GM23338 (cell line): Measurements from ENCODE around the gene RNU6-8. TPM values are rescaled to one million over a fixed set of nuclear protein-coding genes. Genes with fewer than 3 reads are reported as not detected.

Source experiments
- ATAC-seq: fragments of 200-7000 bp; cut with Tn5 transposase; 3 replicates; pipeline ENCODE4 v1.9.1; 2020
- DNase-seq: peaks from one replicate; pipeline ENCODE4 v3.0.0-alpha.2; 2015; ENCODE audit warnings: low spot score
- H2AFZ ChIP-seq: fragments of 200-600 bp; sonication (generic); 2 replicates; pipeline ENCODE4 v1.8.0; 2016; ENCODE audit warnings: antibody characterized with exemption, mild to moderate bottlenecking, moderate library complexity
- H3F3A ChIP-seq: fragments of 200-600 bp; sonication (generic); replicated peaks from 2 replicates; pipeline ENCODE4 v1.8.0; 2017; ENCODE audit warnings: antibody characterized with exemption, mixed run types, low read depth
- H3K27ac ChIP-seq: fragments of 200-600 bp; sonication (generic); 2 replicates; pipeline ENCODE4 v1.6.1; 2016; ENCODE audit warnings: low read depth
- H3K27me3 ChIP-seq: fragments of 200-600 bp; sonication (generic); 2 replicates; pipeline ENCODE4 v1.8.0; 2016; ENCODE audit warnings: mild to moderate bottlenecking, mixed run types, moderate library complexity; ENCODE audit not compliant: insufficient read depth
- H3K36me3 ChIP-seq: fragments of 200-600 bp; sonication (generic); 2 replicates; pipeline ENCODE4 v1.8.0; 2016; ENCODE audit warnings: mild to moderate bottlenecking; ENCODE audit not compliant: insufficient read depth
- H3K4me1 ChIP-seq: fragments of 200-600 bp; sonication (generic); 2 replicates; pipeline ENCODE4 v1.8.0; 2016; ENCODE audit warnings: mild to moderate bottlenecking, moderate library complexity; ENCODE audit not compliant: insufficient read depth
- H3K4me2 ChIP-seq: fragments of 200-600 bp; sonication (generic); 2 replicates; pipeline ENCODE4 v1.7.1; 2017; ENCODE audit warnings: mixed run types
- H3K4me3 ChIP-seq: fragments of 200-600 bp; sonication (generic); 2 replicates; pipeline ENCODE4 v1.6.1; 2016; ENCODE audit warnings: mixed run types
- H3K79me2 ChIP-seq: fragments of 200-600 bp; sonication (generic); replicated peaks from 2 replicates; pipeline ENCODE4 v1.8.0; 2017; ENCODE audit warnings: mild to moderate bottlenecking; ENCODE audit not compliant: insufficient read depth
- H3K9me2 ChIP-seq: fragments of 200-600 bp; sonication (generic); 2 replicates; pipeline ENCODE4 v1.8.0; 2017; ENCODE audit not compliant: insufficient read depth
- H4K20me1 ChIP-seq: fragments of 200-600 bp; sonication (generic); replicated peaks from 2 replicates; pipeline ENCODE4 v1.8.0; 2017; ENCODE audit warnings: mild to moderate bottlenecking; ENCODE audit not compliant: insufficient read depth
- H3K27ac Mint-ChIP-seq: 2 replicates; pipeline ENCODE4 v1.8.0; 2020; ENCODE audit warnings: inconsistent platforms, mild to moderate bottlenecking, moderate library complexity, mixed read lengths
- H3K27me3 Mint-ChIP-seq: 3 replicates; pipeline ENCODE4 v1.8.0; 2022; ENCODE audit warnings: low read depth, mild to moderate bottlenecking, moderate library complexity, mixed read lengths, inconsistent platforms; ENCODE audit not compliant: insufficient read depth, poor library complexity
- H3K36me3 Mint-ChIP-seq: 3 replicates; pipeline ENCODE4 v1.8.0; 2021; ENCODE audit warnings: low read depth, mild to moderate bottlenecking, inconsistent platforms, moderate library complexity, mixed read lengths
- H3K4me1 Mint-ChIP-seq: 3 replicates; pipeline ENCODE4 v1.8.0; 2020; ENCODE audit warnings: mild to moderate bottlenecking, inconsistent platforms, mixed read lengths
- H3K4me3 Mint-ChIP-seq: 3 replicates; pipeline ENCODE4 v1.8.0; 2021; ENCODE audit warnings: moderate library complexity, mild to moderate bottlenecking, inconsistent platforms, mixed read lengths
- H3K9me3 Mint-ChIP-seq: 3 replicates; pipeline ENCODE4 v1.8.0; 2020; ENCODE audit warnings: moderate library complexity, mild to moderate bottlenecking, inconsistent platforms, mixed read lengths
- CREB1 ChIP-seq: fragments of 250-450 bp; sonication (Bioruptor Pico); IDR thresholded peaks from 2 replicates; pipeline ENCODE4 v1.5.0; 2020; ENCODE audit warnings: low read depth, mild to moderate bottlenecking, moderate library complexity
- CTCF ChIP-seq, 2 experiments: fragments of 200-600 bp in 1 of 2; sonication (generic) in 1 of 2; conservative IDR thresholded peaks; 2 replicates each; pipeline versions ENCODE4 v1.5.1 to v1.6.1; 2016 to 2017; ENCODE audit warnings: antibody characterized with exemption in 2 of 2, low read depth in 2 of 2, mild to moderate bottlenecking in 2 of 2, moderate library complexity in 1 of 2
- JUNB ChIP-seq: IDR thresholded peaks from one replicate; pipeline ENCODE4 v1.6.1; 2016; ENCODE audit warnings: antibody characterized with exemption; ENCODE audit not compliant: unreplicated experiment
- POLR2AphosphoS5 ChIP-seq: IDR thresholded peaks from 2 replicates; pipeline ENCODE4 v1.6.1; 2016; ENCODE audit warnings: antibody characterized with exemption, low read depth
- STAT1 ChIP-seq: IDR thresholded peaks from one replicate; pipeline ENCODE4 v1.6.1; 2016; ENCODE audit warnings: antibody characterized with exemption; ENCODE audit not compliant: unreplicated experiment
- ZNF331 ChIP-seq: fragments of 250-450 bp; sonication (Bioruptor Pico); IDR thresholded peaks from 2 replicates; pipeline ENCODE4 v1.5.0; 2020; ENCODE audit warnings: low read depth, mild to moderate bottlenecking, moderate library complexity
- polyA plus RNA-seq: library from polyadenylated mRNA; unstranded; fragments of >200 nt; fragmentation: Nextera tagmentation; extraction: Ambion mirVana; gene quantifications from 2 replicates; pipeline ENCODE4 v1.2.1, GENCODE V29; 2016
- total RNA-seq: library from RNA; depleted of rRNA; stranded (reverse); fragments of >200 nt; shearing (Covaris generic); gene quantifications from 2 replicates; pipeline ENCODE4 v1.2.3, GENCODE V29; 2014
- TF ChIP-seq, protein P1 (sequence below): IDR thresholded peaks from one replicate; pipeline ENCODE4 v1.6.1; 2018; ENCODE audit warnings: antibody characterized with exemption; ENCODE audit not compliant: unreplicated experiment

Gene RNU6-8
- total and polyA plus RNA-seq, 2 experiments from 2014 or later, result 39.1 TPM; not detected in 1

GRCh38 chr14:32252030-32252670 lies 49.1 kb upstream of the RNU6-8 start:
- Histone ChIP-seq H3K9me2 (no peaks in the 10 kb centered on the region; the same call in 1 of the 2 replicates), H3K27me3 (no peaks in the 10 kb centered on the region), H3K36me3 (no peaks in the 10 kb centered on the region), H4K20me1 (no peaks in the 10 kb centered on the region), H3K79me2 (no peaks in the 10 kb centered on the region), H3K4me2 (no peak overlapping the region), H3K4me1 (no peaks in the 10 kb centered on the region), H3K27ac (no peak overlapping the region), H2AFZ (no peak overlapping the region), H3K4me3 (no peak overlapping the region), H3F3A (no peaks in the 10 kb centered on the region)
- no peaks in the 10 kb centered on the region for H3K4me1 Mint-ChIP-seq
- no peaks in the 10 kb centered on the region for H3K27me3 Mint-ChIP-seq
- TF ChIP-seq CTCF (conservative IDR thresholded peaks at IDR 0.05; ENCODE audit: low read depth in 2 of 2), result peak; percentile 92 to 94
- TF ChIP-seq, protein P1, sequence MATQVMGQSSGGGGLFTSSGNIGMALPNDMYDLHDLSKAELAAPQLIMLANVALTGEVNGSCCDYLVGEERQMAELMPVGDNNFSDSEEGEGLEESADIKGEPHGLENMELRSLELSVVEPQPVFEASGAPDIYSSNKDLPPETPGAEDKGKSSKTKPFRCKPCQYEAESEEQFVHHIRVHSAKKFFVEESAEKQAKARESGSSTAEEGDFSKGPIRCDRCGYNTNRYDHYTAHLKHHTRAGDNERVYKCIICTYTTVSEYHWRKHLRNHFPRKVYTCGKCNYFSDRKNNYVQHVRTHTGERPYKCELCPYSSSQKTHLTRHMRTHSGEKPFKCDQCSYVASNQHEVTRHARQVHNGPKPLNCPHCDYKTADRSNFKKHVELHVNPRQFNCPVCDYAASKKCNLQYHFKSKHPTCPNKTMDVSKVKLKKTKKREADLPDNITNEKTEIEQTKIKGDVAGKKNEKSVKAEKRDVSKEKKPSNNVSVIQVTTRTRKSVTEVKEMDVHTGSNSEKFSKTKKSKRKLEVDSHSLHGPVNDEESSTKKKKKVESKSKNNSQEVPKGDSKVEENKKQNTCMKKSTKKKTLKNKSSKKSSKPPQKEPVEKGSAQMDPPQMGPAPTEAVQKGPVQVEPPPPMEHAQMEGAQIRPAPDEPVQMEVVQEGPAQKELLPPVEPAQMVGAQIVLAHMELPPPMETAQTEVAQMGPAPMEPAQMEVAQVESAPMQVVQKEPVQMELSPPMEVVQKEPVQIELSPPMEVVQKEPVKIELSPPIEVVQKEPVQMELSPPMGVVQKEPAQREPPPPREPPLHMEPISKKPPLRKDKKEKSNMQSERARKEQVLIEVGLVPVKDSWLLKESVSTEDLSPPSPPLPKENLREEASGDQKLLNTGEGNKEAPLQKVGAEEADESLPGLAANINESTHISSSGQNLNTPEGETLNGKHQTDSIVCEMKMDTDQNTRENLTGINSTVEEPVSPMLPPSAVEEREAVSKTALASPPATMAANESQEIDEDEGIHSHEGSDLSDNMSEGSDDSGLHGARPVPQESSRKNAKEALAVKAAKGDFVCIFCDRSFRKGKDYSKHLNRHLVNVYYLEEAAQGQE, result no peak
- ATAC-seq, result peak; percentile 81
- peak; percentile 85 for DNase-seq
- no peaks in the 10 kb centered on the region for H3K36me3 Mint-ChIP-seq
- H3K9me3 Mint-ChIP-seq, result no peaks in the 10 kb centered on the region
- no peak overlapping the region for H3K27ac Mint-ChIP-seq
- no peak overlapping the region for H3K4me3 Mint-ChIP-seq

DNA sequence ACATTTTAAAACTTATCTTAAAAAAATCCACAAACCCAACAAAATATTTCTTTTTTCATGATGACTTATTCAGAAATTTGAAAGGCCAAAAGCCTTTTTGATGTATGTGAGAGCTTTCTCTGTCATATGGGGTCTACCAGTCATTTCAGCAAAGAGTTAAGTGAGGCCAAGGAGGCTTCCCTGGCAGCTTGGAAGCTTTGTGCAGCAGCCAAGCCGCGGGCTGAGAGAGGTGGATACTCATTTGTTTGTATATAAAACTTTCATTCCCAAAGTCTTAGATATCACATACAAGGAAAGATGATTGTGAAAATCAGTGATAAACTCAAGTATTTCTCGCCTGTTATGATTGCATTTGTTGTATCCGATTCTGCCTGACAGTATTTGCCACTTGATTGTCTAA lies 48.5 kb upstream of the RNU6-8 start:
- H3K4me1 Mint-ChIP-seq, result no peaks in the 10 kb centered on the region
- no peak overlapping the region for H3K27ac Mint-ChIP-seq
- Histone ChIP-seq H3K79me2 (no peaks in the 10 kb centered on the region), H2AFZ (no peak overlapping the region), H3K36me3 (no peaks in the 10 kb centered on the region), H3K9me2 (no peaks in the 10 kb centered on the region; the same call in 1 of the 2 replicates), H3K27me3 (no peaks in the 10 kb centered on the region), H3K4me2 (no peak overlapping the region), H4K20me1 (no peaks in the 10 kb centered on the region), H3K4me3 (no peak overlapping the region), H3K4me1 (no peaks in the 10 kb centered on the region), H3F3A (no peaks in the 10 kb centered on the region), H3K27ac (no peak overlapping the region)
- H3K4me3 Mint-ChIP-seq, result no peak overlapping the region
- H3K27me3 Mint-ChIP-seq, result no peaks in the 10 kb centered on the region
- no peaks in the 10 kb centered on the region for H3K9me3 Mint-ChIP-seq
- no peaks in the 10 kb centered on the region for H3K36me3 Mint-ChIP-seq
- DNase-seq (no peak), ATAC-seq (no peak)
- TF ChIP-seq ZNF331 (CRISPR knock-in tag) (no peak), CREB1 (no peak), CTCF (conservative IDR thresholded peaks at IDR 0.05; ENCODE audit: low read depth in 2 of 2) (no peak), STAT1 (no peak), JUNB (no peak), POLR2AphosphoS5 (no peak)
- TF ChIP-seq, protein P1, result no peak
